GM12891 (cell line): ENCODE measurements around the gene ZBTB4.

ENCODE experiments used
- POLR2A ChIP-seq: IDR thresholded peaks from 2 replicates; pipeline ENCODE4 v1.6.1; 2011; ENCODE audit warnings: low read depth, low read length, control low read depth
- POLR2AphosphoS5 ChIP-seq: IDR thresholded peaks from 2 replicates; pipeline ENCODE4 v1.6.1; 2011; ENCODE audit warnings: low read depth, low read length, control low read depth

- TF ChIP-seq POLR2A (no peak), POLR2AphosphoS5 (no peak)
Observed at GRCh38 chr17:7445619-7445968, 33.8 kb downstream of the ZBTB4 start.
